ENCODE measurements around the gene INHBC. TPM values are rescaled to one million over a fixed set of nuclear protein-coding genes. Genes with fewer than 3 reads are reported as not detected.

Gene INHBC
- total RNA-seq, 2 donors from 2014 or later, result not detected

DNA sequence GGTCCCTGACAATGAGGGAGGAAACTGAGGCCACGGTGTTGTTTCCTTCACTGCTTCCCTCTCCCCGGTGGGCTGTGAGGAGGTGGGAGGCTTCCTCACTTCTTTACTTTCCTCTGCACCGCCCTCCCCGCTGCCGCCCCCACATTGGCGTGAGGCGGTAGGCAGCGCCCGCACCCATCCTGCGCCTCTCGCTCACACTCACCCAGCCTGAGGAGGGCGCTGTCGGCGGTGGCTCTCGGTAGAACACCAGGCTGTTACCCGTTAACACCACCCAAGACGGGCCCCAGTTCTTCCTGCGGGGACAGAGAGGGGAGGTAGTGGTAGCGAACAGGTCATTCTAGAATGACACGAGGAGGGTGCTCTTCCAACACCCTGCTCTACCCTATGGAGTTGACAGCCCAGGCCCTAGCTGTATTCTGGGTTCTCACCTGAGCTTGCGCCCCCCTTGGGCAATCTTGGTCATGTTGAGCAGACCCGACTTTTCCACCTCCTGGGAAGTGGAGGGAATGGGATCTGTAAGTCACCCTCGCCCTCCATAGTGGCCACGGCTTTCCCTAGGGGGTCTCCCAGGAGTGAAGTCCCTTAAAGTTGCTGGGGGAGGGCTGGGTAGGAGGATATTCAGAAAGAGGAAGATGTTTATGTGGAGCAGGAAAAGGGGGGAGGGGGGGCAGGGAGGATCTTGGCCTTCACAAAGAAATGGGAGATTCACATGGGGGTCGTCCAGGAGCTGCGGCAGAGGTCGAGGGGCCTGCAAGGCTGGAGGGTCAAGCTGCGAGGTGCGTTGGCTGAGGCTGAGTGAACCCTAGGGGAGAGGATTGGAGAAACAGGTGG lies 41.8 kb downstream of the INHBC start:
- Histone ChIP-seq H3K4me1 (ENCODE audit: control insufficient read depth in 1 of 2, low read depth in 2 of 2) (peaks cover 15 to 17% of the 10 kb centered on the region in 2 donors), H3K4me3 (peak overlapping the region; percentile 72), H3K9me3 (no peaks in the 10 kb centered on the region), H3K36me3 (no peaks in the 10 kb centered on the region), H3K27me3 (replicated peaks; ENCODE audit: insufficient read depth) (no peaks in the 10 kb centered on the region), H3K27ac (no peak overlapping the region)
- DNase-seq (ENCODE audit: low spot score) (no peak), ATAC-seq (ENCODE audit: insufficient number of reproducible peaks, low FRiP score, low read depth) (no peak)
- TF ChIP-seq, protein P1, sequence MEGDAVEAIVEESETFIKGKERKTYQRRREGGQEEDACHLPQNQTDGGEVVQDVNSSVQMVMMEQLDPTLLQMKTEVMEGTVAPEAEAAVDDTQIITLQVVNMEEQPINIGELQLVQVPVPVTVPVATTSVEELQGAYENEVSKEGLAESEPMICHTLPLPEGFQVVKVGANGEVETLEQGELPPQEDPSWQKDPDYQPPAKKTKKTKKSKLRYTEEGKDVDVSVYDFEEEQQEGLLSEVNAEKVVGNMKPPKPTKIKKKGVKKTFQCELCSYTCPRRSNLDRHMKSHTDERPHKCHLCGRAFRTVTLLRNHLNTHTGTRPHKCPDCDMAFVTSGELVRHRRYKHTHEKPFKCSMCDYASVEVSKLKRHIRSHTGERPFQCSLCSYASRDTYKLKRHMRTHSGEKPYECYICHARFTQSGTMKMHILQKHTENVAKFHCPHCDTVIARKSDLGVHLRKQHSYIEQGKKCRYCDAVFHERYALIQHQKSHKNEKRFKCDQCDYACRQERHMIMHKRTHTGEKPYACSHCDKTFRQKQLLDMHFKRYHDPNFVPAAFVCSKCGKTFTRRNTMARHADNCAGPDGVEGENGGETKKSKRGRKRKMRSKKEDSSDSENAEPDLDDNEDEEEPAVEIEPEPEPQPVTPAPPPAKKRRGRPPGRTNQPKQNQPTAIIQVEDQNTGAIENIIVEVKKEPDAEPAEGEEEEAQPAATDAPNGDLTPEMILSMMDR (IDR thresholded peaks at IDR 0.05), result peak; percentile 13

DNA sequence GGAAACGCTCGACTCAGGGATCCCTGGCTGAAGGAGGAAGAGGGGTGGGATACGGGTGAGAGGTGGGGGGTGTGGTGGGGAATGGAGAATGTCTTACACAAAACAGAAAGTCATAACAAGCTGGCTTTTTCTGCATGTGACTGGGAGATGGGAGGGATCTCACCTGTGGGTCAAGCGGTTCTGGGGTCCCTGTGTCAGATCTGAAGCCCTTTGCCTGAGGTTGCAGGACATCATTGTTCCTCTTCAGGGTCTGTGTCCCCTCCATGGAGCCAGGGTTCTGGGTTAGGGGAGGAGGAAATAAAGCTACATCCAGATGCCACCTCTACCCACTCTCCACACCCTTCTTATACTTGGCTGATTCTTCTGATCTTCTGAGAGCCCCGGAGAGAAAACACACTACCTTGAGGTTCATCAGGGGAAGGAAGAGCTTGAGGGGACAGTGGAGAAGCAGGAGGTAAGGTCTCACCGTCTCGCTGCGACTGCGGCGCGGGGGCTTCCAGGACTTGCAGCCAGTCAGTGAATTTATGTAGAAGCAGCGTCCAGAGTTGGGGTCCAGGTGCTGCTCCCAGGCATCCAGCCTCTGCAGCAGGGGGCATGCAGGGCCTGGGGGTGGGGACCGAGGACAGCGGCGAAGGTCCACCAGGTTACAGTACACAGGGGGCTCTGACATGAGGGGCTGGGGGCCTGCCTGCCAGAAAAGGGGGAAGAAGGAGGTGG lies 42.6 kb downstream of the INHBC start:
- Histone ChIP-seq H3K27ac (no peak overlapping the region), H3K9me3 (no peaks in the 10 kb centered on the region), H3K4me3 (peak overlapping the region; percentile 72), H3K4me1 (ENCODE audit: control insufficient read depth in 1 of 2, low read depth in 2 of 2) (peaks cover 15 to 17% of the 10 kb centered on the region in 2 donors), H3K27me3 (replicated peaks; ENCODE audit: insufficient read depth) (no peaks in the 10 kb centered on the region), H3K36me3 (no peaks in the 10 kb centered on the region)
- no peak for DNase-seq (ENCODE audit: low spot score)
- TF ChIP-seq, protein P1 (IDR thresholded peaks at IDR 0.05), result no peak
- ATAC-seq (ENCODE audit: insufficient number of reproducible peaks, low FRiP score, low read depth), result no peak

DNA sequence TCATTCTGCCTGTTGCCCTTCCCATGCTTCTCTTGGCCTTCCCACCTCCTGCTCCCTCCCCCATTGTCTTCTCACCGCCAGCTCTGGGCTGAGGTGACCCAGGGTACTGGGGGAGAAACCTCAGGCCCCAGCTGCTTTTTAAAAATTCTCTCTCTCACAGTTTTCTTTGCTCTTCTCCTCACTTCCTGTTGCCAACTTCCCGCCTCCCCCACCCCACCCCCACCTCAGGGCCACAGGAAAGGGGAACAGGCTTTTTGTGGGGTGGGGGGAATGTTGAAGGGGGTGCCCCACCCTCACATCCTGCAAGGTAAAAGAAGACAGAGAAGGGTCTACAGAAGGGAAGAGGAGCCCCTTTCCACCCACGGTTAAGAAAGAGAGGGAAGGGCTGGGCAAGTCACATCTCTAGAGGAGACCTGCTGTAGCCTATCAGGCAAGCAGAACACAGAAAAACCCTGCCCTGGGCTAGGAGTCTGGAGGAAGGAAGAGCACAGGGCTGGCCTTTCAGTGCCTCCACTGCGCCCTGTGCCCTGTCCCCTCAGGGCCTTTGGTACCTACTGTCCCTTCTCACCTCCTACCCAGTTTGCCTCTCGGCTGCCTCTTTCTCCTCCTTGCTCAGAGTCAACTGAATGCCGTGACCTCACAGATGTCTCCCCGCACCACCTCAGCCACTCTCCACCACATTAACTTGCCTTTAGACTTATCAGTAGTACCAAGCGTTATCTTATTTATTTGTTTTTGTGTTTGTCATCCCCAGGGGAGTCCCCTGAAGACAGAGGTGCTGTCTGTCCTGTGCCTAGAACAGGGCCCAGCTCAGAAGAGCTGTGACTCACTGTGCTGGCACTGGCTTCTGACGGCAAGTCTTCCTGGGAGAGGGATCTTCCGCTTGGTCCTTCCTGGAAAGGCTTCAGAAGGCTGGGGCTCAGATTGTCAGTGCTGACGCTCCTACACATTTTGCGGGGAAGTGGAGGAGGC lies 43.4 kb downstream of the INHBC start:
- H3K4me1 ChIP-seq (ENCODE audit: control insufficient read depth in 1 of 2, low read depth in 2 of 2), result peaks cover 15 to 17% of the 10 kb centered on the region in 2 donors
- TF ChIP-seq, protein P1 (IDR thresholded peaks at IDR 0.05), result no peak
- H3K27ac ChIP-seq, result peak overlapping the region; percentile 17 to 34
- ATAC-seq (ENCODE audit: insufficient number of reproducible peaks, low FRiP score, low read depth), result no peak
- no peak for DNase-seq (ENCODE audit: low spot score)
- H3K9me3 ChIP-seq, result no peaks in the 10 kb centered on the region
- H3K27me3 ChIP-seq (replicated peaks; ENCODE audit: insufficient read depth), result no peaks in the 10 kb centered on the region
- H3K36me3 ChIP-seq, result no peaks in the 10 kb centered on the region
- H3K4me3 ChIP-seq, result peak overlapping the region; percentile 72

DNA sequence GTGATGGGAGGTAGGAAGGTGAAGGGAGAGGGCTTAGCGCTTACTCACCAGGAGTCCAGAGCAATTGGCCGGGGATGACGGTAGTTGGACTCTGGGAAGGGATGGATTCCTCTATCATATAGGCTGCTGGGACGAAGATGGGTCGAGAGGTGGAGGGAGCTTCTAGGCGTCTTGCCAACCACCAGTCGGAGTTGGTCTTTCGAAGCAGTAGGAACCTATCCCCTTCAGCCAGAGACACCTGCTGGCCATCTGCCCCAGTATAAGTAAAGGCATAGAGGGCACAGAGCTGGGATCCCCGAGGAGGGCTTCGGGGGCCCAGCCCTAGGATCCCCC lies 44.4 kb downstream of the INHBC start:
- peak overlapping the region in 1 of 2 donors; percentile 34 for H3K27ac ChIP-seq
- peaks cover 15 to 17% of the 10 kb centered on the region in 2 donors for H3K4me1 ChIP-seq (ENCODE audit: control insufficient read depth in 1 of 2, low read depth in 2 of 2)
- TF ChIP-seq, protein P1 (IDR thresholded peaks at IDR 0.05), result no peak
- no peak overlapping the region for H3K4me3 ChIP-seq
- no peaks in the 10 kb centered on the region for H3K27me3 ChIP-seq (replicated peaks; ENCODE audit: insufficient read depth)
- DNase-seq (ENCODE audit: low spot score), result no peak
- no peaks in the 10 kb centered on the region for H3K36me3 ChIP-seq
- H3K9me3 ChIP-seq, result no peaks in the 10 kb centered on the region
- ATAC-seq (ENCODE audit: insufficient number of reproducible peaks, low FRiP score, low read depth), result no peak
